Endothelial cell of umbilical vein (primary cell): Measurements from ENCODE around the gene RPS19BP1. TPM values are rescaled to one million over a fixed set of nuclear protein-coding genes. Genes with fewer than 3 reads are reported as not detected.

Experiments
- BruUV-seq: library from RNA; stranded (reverse); fragments of 400-500 nt; replicated peaks from 2 replicates; lab custom pipeline; 2021; lab: Mats Ljungman, UMichigan
- CTCF ChIA-PET: fragments of 300-600, 350-600 bp; sonication (Branson Sonifier 250); formaldehyde crosslinking; loops from one replicate; lab custom pipeline; 2021; ENCODE audit warnings: antibody characterized with exemption, inconsistent platforms; lab: Charles Lee
- POLR2A ChIA-PET: fragments of 300-600, 350-600 bp; sonication (Branson Sonifier 250); formaldehyde crosslinking; loops from one replicate; lab custom pipeline; 2021; ENCODE audit warnings: antibody characterized with exemption, inconsistent platforms; lab: Charles Lee
- DNase-seq: peaks from one replicate; pipeline ENCODE4 v3.0.0-alpha.2; 2011; ENCODE audit warnings: low read depth, low spot score
- FAIRE-seq: peaks from 2 replicates; lab custom pipeline; 2011; peaks lifted over from hg19 to GRCh38; lab: Jason Lieb, UNC
- H2AFZ ChIP-seq: 2 replicates; pipeline ENCODE4 v1.6.0; 2012; ENCODE audit warnings: low read depth, low read length, control low read depth, inconsistent platforms
- H3K27ac ChIP-seq: 2 replicates; pipeline ENCODE4 v1.5.1; 2011; ENCODE audit warnings: low read depth, mild to moderate bottlenecking, control low read depth, low read length, moderate library complexity; ENCODE audit not compliant: insufficient read depth
- H3K27me3 ChIP-seq, 2 experiments: 2 replicates each; pipeline versions ENCODE4 v1.6.0 to v1.6.1; 2011; ENCODE audit warnings: low read length in 2 of 2, mixed read lengths in 1 of 2; ENCODE audit not compliant: control insufficient read depth in 2 of 2, insufficient read depth in 2 of 2
- H3K36me3 ChIP-seq, 2 experiments: 2 replicates in 1 of 2; 3 replicates in 1 of 2; pipeline ENCODE4 v1.5.1; 2011; ENCODE audit warnings: low read length in 2 of 2, mild to moderate bottlenecking in 1 of 2, moderate library complexity in 1 of 2; ENCODE audit not compliant: control insufficient read depth in 2 of 2, insufficient read depth in 2 of 2; ENCODE audit errors: extremely low read depth in 1 of 2
- H3K4me1 ChIP-seq: 3 replicates; pipeline ENCODE4 v1.5.1; 2011; ENCODE audit warnings: mild to moderate bottlenecking, low read length; ENCODE audit not compliant: control insufficient read depth, insufficient read depth; ENCODE audit errors: extremely low read depth
- H3K4me2 ChIP-seq: 2 replicates; pipeline ENCODE4 v1.6.1; 2011; ENCODE audit warnings: low read length, control low read depth, mixed read lengths; ENCODE audit not compliant: insufficient read depth
- H3K4me3 ChIP-seq, 3 experiments: fragments of 200-600 bp in 1 of 3; sonication (generic), shearing (Covaris generic) in 1 of 3; replicated peaks in 1 of 3; 2 replicates each; pipeline ENCODE4 v1.5.1; 2011 to 2016; ENCODE audit warnings: control low read depth in 3 of 3, low read length in 3 of 3, mild to moderate bottlenecking in 2 of 3, inconsistent platforms in 1 of 3, low read depth in 1 of 3, moderate library complexity in 1 of 3; ENCODE audit not compliant: insufficient read depth in 1 of 3
- H3K79me2 ChIP-seq: 2 replicates; pipeline ENCODE4 v1.6.0; 2012; ENCODE audit warnings: low read length, inconsistent platforms; ENCODE audit not compliant: control insufficient read depth, insufficient read depth
- H3K9ac ChIP-seq: replicated peaks from 2 replicates; pipeline ENCODE3; 2011; ENCODE audit warnings: low read length, control low read depth; ENCODE audit not compliant: insufficient read depth; ENCODE audit errors: extremely low read depth
- H3K9me1 ChIP-seq: replicated peaks from 3 replicates; pipeline ENCODE4 v1.6.0; 2011; ENCODE audit warnings: mild to moderate bottlenecking, low read length; ENCODE audit not compliant: control insufficient read depth, insufficient read depth; ENCODE audit errors: extremely low read depth
- H3K9me3 ChIP-seq: replicated peaks from 2 replicates; pipeline ENCODE4 v1.5.1; 2012; ENCODE audit warnings: low read length, inconsistent platforms; ENCODE audit not compliant: control insufficient read depth, insufficient read depth
- H4K20me1 ChIP-seq: replicated peaks from 2 replicates; pipeline ENCODE3; 2011; ENCODE audit warnings: mild to moderate bottlenecking, low read length; ENCODE audit not compliant: control insufficient read depth, insufficient read depth; ENCODE audit errors: extremely low read depth
- EZH2 ChIP-seq: IDR thresholded peaks from 2 replicates; pipeline ENCODE4 v1.6.1; 2012; ENCODE audit warnings: borderline replicate concordance, low read depth, mild to moderate bottlenecking, moderate library complexity, low read length, inconsistent platforms; ENCODE audit not compliant: severe bottlenecking
- FOS ChIP-seq: IDR thresholded peaks from 2 replicates; pipeline ENCODE4 v1.6.1; 2011; ENCODE audit warnings: mild to moderate bottlenecking, low read length, moderate library complexity, borderline replicate concordance; ENCODE audit not compliant: insufficient read depth
- GATA2 ChIP-seq: IDR thresholded peaks from 2 replicates; pipeline ENCODE4 v1.7.0; 2011; ENCODE audit warnings: low read depth, mild to moderate bottlenecking, moderate library complexity, mixed read lengths, low read length; ENCODE audit not compliant: insufficient read length, insufficient read depth
- JUN ChIP-seq: IDR thresholded peaks from 2 replicates; pipeline ENCODE4 v1.6.1; 2011; ENCODE audit warnings: borderline replicate concordance, low read depth; ENCODE audit not compliant: insufficient read length, insufficient read depth
- MYC ChIP-seq: IDR thresholded peaks from one replicate; pipeline ENCODE4 v1.6.1; 2011; ENCODE audit warnings: mild to moderate bottlenecking, low read depth, low read length
- POLR2A ChIP-seq: IDR thresholded peaks from 2 replicates; pipeline ENCODE4 v1.6.1; 2012; ENCODE audit warnings: low read depth, mild to moderate bottlenecking, control low read depth, low read length
- POLR2AphosphoS5 ChIP-seq: IDR thresholded peaks from 2 replicates; pipeline ENCODE4 v1.6.1; 2012; ENCODE audit warnings: low read depth, mild to moderate bottlenecking, control low read depth, low read length, moderate library complexity; ENCODE audit not compliant: insufficient read depth
- dilution Hi-C: fragments of 300-500 bp; cut with MboI; formaldehyde crosslinking; loops from one replicate; pipeline ENCODE4 v1.15.0; 2019; ENCODE audit warnings: low sequenced_read_pairs; ENCODE audit not compliant: extremely low pct_ligation_motif_present
- intact Hi-C: fragments of 100-400 bp; cut with micrococcal nuclease; formaldehyde crosslinking; loops from one replicate; pipeline ENCODE4 v1.10.0; 2022
- polyA plus RNA-seq, 4 experiments: library from polyadenylated mRNA; depleted of rRNA in 3 of 4; stranded (reverse) in 3 of 4; unstranded in 1 of 4; fragments of >200 nt; gene quantifications; 2 replicates each; pipeline versions ENCODE4 v1.2.1 to v1.2.3, GENCODE V29; 2011 to 2012; ENCODE audit warnings: missing spikeins in 1 of 4
- total RNA-seq: library from RNA; stranded (reverse); gene quantifications from 2 replicates; pipeline ENCODE4 v1.2.3, GENCODE V29; 2021
- TF ChIP-seq, protein P1 (sequence below): IDR thresholded peaks from 2 replicates; pipeline ENCODE4 v1.6.1; 2011; ENCODE audit not compliant: insufficient read depth, insufficient read length
- TF ChIP-seq, protein P2 (sequence below), 2 donors: IDR thresholded peaks; 1 replicate in 1 of 2; 2 replicates in 1 of 2; pipeline ENCODE4 v1.5.1; 2011; ENCODE audit warnings: low read length in 2 of 2, mild to moderate bottlenecking in 2 of 2, moderate library complexity in 2 of 2, control low read depth in 1 of 2, inconsistent platforms in 1 of 2, low read depth in 1 of 2; ENCODE audit not compliant: insufficient read depth in 1 of 2; ENCODE audit errors: extremely low read depth in 1 of 2

Gene RPS19BP1
- total and polyA plus RNA-seq, 2 donors (not counting 3 experiments of a cell fraction or from before 2014, with no cell fraction given) = 66.6 to 84.3 TPM

DNA sequence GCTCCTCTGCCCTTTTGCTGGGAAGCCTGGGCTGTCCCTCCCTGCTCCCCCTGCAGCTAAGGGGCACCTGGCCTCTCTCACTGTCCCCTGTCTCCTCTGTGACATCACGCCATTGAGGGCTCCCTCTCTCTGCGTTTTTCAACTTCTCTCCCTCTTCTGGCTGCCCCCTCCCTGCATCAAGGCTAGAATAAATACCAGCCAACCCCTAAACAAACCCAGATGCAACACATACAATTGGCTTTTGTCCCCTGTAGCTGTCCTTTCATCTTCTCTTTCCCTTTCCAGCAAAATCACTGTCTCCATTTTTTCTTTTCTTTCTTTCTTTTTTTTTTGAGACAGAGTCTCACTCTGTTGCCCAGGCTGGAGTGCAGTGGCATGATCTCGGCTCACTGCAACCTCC lies 33.7 kb downstream of the RPS19BP1 start:
- Histone ChIP-seq H3K79me2 (peaks cover 14% of the 10 kb centered on the region), H3K4me2 (no peak overlapping the region), H3K27me3 (peaks cover 0 to 3% of the 10 kb centered on the region in 2 experiments), H3K4me3 (no peak overlapping the region), H3K9me1 (no peaks in the 10 kb centered on the region), H3K9me3 (no peaks in the 10 kb centered on the region), H3K36me3 (no peaks in the 10 kb centered on the region), H3K9ac (no peak overlapping the region), H3K27ac (no peak overlapping the region), H4K20me1 (no peaks in the 10 kb centered on the region), H3K4me1 (peaks cover 12% of the 10 kb centered on the region), H2AFZ (no peak overlapping the region)
- dilution Hi-C loops (no loop called here), intact Hi-C loops (loop anchor here (10.0 kb wide), 1 partner anchor 154 kb away; the partner anchor contains the start of gene SYNGR1)
- FAIRE-seq (no peak), DNase-seq (no peak)
- ChIA-PET CTCF (interaction anchor here (1.7 to 4.9 kb wide), 2 partner anchors 16 to 31 kb away, joined by 9 to 130 read pairs; partner anchors contain the start of gene RPS19BP1), POLR2A (interaction anchor here (0.6 to 0.9 kb wide), 3 partner anchors 21 to 46 kb away, joined by 3 to 8 read pairs (median 3); no protein-coding TSS in a partner anchor)
- TF ChIP-seq JUN = no peak
- TF ChIP-seq, protein P1, sequence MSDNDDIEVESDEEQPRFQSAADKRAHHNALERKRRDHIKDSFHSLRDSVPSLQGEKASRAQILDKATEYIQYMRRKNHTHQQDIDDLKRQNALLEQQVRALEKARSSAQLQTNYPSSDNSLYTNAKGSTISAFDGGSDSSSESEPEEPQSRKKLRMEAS = no peak
- TF ChIP-seq POLR2A = no peak
- no peak for TF ChIP-seq GATA2
- no peak for TF ChIP-seq EZH2
- no peak for TF ChIP-seq POLR2AphosphoS5
- TF ChIP-seq, protein P2, sequence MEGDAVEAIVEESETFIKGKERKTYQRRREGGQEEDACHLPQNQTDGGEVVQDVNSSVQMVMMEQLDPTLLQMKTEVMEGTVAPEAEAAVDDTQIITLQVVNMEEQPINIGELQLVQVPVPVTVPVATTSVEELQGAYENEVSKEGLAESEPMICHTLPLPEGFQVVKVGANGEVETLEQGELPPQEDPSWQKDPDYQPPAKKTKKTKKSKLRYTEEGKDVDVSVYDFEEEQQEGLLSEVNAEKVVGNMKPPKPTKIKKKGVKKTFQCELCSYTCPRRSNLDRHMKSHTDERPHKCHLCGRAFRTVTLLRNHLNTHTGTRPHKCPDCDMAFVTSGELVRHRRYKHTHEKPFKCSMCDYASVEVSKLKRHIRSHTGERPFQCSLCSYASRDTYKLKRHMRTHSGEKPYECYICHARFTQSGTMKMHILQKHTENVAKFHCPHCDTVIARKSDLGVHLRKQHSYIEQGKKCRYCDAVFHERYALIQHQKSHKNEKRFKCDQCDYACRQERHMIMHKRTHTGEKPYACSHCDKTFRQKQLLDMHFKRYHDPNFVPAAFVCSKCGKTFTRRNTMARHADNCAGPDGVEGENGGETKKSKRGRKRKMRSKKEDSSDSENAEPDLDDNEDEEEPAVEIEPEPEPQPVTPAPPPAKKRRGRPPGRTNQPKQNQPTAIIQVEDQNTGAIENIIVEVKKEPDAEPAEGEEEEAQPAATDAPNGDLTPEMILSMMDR (IDR thresholded peaks at IDR 0.05; ENCODE audit: extremely low read depth in 1 of 2, insufficient read depth in 1 of 2, low read depth in 1 of 2, low read length in 2 of 2) = no peak
- no peak for TF ChIP-seq MYC
- no peak for TF ChIP-seq FOS
- no TSS peak for BruUV-seq
